Lower lobe of right lung (tissue), 2 donors: Measurements from ENCODE around the gene CALML5. TPM values are rescaled to one million over a fixed set of nuclear protein-coding genes. Genes with fewer than 3 reads are reported as not detected.

Experiments used
- ATAC-seq, 2 donors: fragments of 200-7000 bp; cut with Tn5 transposase; one replicate each; pipeline ENCODE4 v1.9.1; 2020 to 2022; ENCODE audit warnings: mild to moderate bottlenecking in 2 of 2, moderate library complexity in 2 of 2
- DNase-seq: peaks from one replicate; pipeline ENCODE4 v3.0.0-alpha.2; 2020
- H3K27ac ChIP-seq: fragments of 200-600 bp; one replicate; pipeline ENCODE4 v1.8.0; 2022
- H3K27me3 ChIP-seq: fragments of 200-600 bp; one replicate; pipeline ENCODE4 v1.8.0; 2022; ENCODE audit warnings: low read depth
- H3K36me3 ChIP-seq: fragments of 200-600 bp; one replicate; pipeline ENCODE4 v1.8.0; 2022; ENCODE audit warnings: mild to moderate bottlenecking
- H3K4me1 ChIP-seq: fragments of 200-600 bp; one replicate; pipeline ENCODE4 v1.8.0; 2022
- H3K4me3 ChIP-seq: fragments of 200-600 bp; one replicate; pipeline ENCODE4 v1.8.0; 2022; ENCODE audit warnings: mild to moderate bottlenecking
- H3K9me3 ChIP-seq: fragments of 200-600 bp; one replicate; pipeline ENCODE4 v1.8.0; 2022
- intact Hi-C: fragments of 100-400 bp; cut with DNase I; formaldehyde crosslinking; loops from one replicate; pipeline ENCODE4 v1.11.0; 2022
- total RNA-seq: library from RNA; stranded (reverse); fragmentation: NEBNext Ultra II Directional; extraction: Animal tissue kit (Norgen Biotek cat#: 25700); gene quantifications from one replicate; pipeline ENCODE4 v1.2.1, GENCODE V29; 2021
- TF ChIP-seq, protein P1 (sequence below): fragments of 200-600 bp; IDR thresholded peaks from one replicate; pipeline ENCODE4 v1.8.0; 2022; ENCODE audit warnings: antibody characterized with exemption, mild to moderate bottlenecking
- donor health status: DM: no; HTN: yes; CAD: no; lungs with severe emphysema.

Gene CALML5
- total RNA-seq, 1 donor from 2014 or later, result not detected

DNA sequence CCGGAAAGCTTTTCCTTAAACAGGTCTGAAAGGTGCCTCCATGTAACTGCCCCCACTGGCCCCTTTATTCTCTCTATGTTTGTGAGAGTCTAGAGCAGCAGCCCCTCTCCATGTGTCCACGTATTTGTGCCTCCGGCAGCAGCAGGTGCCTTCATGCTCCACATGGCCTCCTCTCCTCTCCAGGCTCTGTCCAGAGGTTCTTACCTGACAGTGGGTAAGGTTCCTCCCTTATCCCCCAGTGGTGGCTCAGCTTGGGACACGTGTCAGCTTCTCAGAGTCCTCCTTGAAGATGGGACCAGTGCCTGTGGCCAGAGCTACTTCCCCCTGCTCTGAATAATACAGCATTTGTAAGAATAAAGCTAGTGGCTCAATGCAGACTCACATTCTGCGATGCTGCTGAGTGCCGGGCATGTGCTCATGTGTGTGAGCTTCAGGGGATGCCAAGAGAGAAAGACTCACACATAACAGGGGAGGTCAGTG lies 33.3 kb upstream of the CALML5 start:
- peaks cover 8% of the 10 kb centered on the region for H3K4me1 ChIP-seq
- no peak overlapping the region for H3K27ac ChIP-seq

DNA sequence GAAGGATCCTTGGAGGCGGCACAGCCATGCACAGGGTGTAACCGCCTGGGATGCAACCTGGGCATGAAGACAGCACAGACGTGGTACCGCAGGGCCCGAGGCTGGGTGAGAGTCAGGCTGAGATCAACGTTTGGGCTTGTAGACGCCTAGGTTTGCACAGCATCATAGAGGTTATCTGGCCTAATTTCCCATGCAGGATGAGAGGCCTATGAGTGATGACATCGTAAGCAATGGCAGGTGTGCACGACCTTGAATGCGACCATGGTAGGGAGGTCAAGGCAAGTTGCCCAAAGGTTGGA lies 32.9 kb upstream of the CALML5 start:
- TF ChIP-seq, protein P1, sequence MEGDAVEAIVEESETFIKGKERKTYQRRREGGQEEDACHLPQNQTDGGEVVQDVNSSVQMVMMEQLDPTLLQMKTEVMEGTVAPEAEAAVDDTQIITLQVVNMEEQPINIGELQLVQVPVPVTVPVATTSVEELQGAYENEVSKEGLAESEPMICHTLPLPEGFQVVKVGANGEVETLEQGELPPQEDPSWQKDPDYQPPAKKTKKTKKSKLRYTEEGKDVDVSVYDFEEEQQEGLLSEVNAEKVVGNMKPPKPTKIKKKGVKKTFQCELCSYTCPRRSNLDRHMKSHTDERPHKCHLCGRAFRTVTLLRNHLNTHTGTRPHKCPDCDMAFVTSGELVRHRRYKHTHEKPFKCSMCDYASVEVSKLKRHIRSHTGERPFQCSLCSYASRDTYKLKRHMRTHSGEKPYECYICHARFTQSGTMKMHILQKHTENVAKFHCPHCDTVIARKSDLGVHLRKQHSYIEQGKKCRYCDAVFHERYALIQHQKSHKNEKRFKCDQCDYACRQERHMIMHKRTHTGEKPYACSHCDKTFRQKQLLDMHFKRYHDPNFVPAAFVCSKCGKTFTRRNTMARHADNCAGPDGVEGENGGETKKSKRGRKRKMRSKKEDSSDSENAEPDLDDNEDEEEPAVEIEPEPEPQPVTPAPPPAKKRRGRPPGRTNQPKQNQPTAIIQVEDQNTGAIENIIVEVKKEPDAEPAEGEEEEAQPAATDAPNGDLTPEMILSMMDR, result no peak
- H3K4me3 ChIP-seq, result no peak overlapping the region
- H3K27me3 ChIP-seq, result no peaks in the 10 kb centered on the region
- H3K27ac ChIP-seq, result no peak overlapping the region
- intact Hi-C loops, result no loop called here
- no peaks in the 10 kb centered on the region for H3K36me3 ChIP-seq
- ATAC-seq (no peak), DNase-seq (peak; percentile 34)
- peaks cover 8% of the 10 kb centered on the region for H3K4me1 ChIP-seq
- H3K9me3 ChIP-seq, result no peaks in the 10 kb centered on the region

More for the DNA sequence above, 33.3 kb upstream of the CALML5 start:
- no peaks in the 10 kb centered on the region for H3K9me3 ChIP-seq
- DNase-seq (no peak), ATAC-seq (no peak)
- TF ChIP-seq, protein P1, result no peak
- H3K36me3 ChIP-seq, result no peaks in the 10 kb centered on the region
- H3K27me3 ChIP-seq, result no peaks in the 10 kb centered on the region
- H3K4me3 ChIP-seq, result no peak overlapping the region
- intact Hi-C loops, result no loop called here

DNA sequence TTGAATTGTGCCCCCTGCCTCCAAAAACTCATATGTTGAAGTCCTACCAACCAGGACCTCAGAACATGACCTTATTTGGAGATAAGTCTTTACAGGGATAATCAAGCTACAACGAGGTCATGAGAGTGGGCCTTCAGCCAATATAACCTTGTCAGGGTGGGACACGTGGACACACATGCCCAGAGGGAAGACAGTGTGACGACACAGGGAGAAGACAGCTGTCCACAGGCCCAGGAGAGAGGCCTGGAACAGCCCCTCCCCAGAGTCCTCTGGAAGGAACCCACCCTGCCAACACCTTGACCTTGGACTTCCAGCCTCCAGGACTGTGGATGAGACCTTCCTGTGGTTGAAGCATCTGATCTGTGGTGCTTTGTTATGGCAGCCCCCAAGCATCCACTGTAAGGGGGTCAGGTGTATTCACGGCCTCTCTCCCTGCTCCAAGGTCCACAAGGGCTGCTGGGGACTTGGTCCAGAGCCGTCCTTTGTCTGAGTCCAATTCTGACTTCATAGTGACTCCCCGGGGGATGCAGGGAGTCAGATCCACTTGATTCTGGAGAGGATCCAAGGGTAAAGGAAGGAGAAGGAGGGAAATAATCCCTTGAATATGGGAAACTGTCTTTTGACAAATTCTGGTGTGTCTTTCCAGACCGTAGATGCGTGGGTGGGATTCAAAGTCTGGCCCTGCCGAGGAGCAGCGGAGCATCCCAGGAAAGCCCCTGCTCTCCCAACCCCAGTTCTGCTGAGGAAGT lies 32.4 kb upstream of the CALML5 start:
- peaks cover 8% of the 10 kb centered on the region for H3K4me1 ChIP-seq
- TF ChIP-seq, protein P1, result no peak
- intact Hi-C loops, result no loop called here

DNA sequence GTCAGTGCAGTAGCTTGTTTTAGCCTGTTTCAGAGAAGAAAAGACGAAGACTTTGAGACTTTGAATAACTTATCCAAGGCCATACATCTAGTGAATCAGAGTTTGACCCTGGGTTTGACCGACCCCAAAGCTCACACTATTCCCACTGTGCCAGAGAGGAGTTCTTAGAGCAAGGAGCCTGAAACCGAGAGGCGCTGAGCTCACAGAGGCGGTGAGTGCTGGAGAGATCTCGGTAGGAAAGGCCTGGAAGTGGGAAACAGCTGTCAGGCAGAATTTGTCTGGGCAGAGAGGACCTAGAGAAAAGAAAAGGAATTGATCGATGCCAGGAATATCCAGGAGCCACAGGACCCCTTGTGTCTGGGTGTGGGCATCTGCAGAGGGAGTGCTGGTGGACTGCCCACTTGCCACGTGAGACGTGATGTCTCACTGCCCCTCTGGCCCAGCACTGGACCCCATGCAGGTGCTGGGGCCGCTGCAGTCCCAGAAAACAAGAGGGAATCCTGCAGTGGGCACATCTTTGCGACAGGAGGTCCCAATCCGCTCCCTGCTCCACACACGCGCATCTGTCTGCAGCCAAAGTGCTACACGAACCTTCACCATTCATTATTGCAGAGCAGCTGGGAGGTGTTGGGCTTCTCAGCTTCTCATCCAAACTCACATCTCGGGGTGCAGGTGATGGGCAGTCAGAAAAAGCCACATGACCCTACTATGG lies 31.6 kb upstream of the CALML5 start:
- Histone ChIP-seq H3K27me3 (no peaks in the 10 kb centered on the region), H3K9me3 (no peaks in the 10 kb centered on the region), H3K36me3 (no peaks in the 10 kb centered on the region), H3K27ac (no peak overlapping the region), H3K4me1 (peaks cover 8% of the 10 kb centered on the region), H3K4me3 (no peak overlapping the region)
- DNase-seq (no peak), ATAC-seq (no peak)
- TF ChIP-seq, protein P1, result no peak
- intact Hi-C loops, result no loop called here

More for the DNA sequence above, 32.4 kb upstream of the CALML5 start:
- DNase-seq (no peak), ATAC-seq (no peak)
- no peaks in the 10 kb centered on the region for H3K9me3 ChIP-seq
- H3K4me3 ChIP-seq, result no peak overlapping the region
- H3K27me3 ChIP-seq, result no peaks in the 10 kb centered on the region
- no peaks in the 10 kb centered on the region for H3K36me3 ChIP-seq
- no peak overlapping the region for H3K27ac ChIP-seq

DNA sequence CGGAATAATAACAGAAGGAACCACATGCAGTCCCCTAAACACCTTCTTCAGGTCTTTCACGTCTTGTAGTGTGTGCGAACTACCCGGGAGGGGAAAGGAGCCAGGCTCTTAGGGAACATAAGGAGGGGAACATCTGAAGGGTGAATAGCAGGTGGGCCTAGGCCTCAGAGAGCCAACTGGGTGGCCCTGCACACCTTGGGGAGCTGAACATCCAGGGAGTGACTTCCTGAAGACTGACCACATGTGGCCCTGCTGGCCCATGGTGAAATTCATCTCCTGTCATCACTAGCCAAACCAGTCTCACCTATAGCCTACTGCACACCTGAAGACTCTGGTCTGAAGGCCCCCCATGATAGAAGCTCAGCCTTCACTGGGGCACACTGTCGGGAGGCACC lies 31.0 kb upstream of the CALML5 start:
- no peaks in the 10 kb centered on the region for H3K36me3 ChIP-seq
- DNase-seq (no peak), ATAC-seq (no peak)
- H3K4me1 ChIP-seq, result peaks cover 8% of the 10 kb centered on the region
- no peaks in the 10 kb centered on the region for H3K27me3 ChIP-seq
- TF ChIP-seq, protein P1, result no peak
- no peak overlapping the region for H3K4me3 ChIP-seq
- no peaks in the 10 kb centered on the region for H3K9me3 ChIP-seq
- no peak overlapping the region for H3K27ac ChIP-seq
- intact Hi-C loops, result no loop called here
